Subcutaneous adipose tissue (tissue), 4 donors: ENCODE results near the gene CPA1. TPM values are rescaled to one million over a fixed set of nuclear protein-coding genes. Genes with fewer than 3 reads are reported as not detected.

Experiments
- total RNA-seq, 4 donors: library from RNA; depleted of rRNA; stranded (reverse); fragments of >200 nt; gene quantifications; one replicate each; pipeline ENCODE4 v1.1.0, GENCODE V29; 2016
- TF ChIP-seq, protein P1 (sequence below): fragments of 450-650 bp; IDR thresholded peaks from one replicate; pipeline ENCODE4 v1.5.1; 2016; ENCODE audit warnings: low read depth, mild to moderate bottlenecking, control low read depth, antibody characterized with exemption, moderate library complexity

Gene CPA1
- total RNA-seq, 4 donors from 2014 or later, result 0.66 to 5.1 (median 3.3) TPM; not detected in 1

- TF ChIP-seq, protein P1, sequence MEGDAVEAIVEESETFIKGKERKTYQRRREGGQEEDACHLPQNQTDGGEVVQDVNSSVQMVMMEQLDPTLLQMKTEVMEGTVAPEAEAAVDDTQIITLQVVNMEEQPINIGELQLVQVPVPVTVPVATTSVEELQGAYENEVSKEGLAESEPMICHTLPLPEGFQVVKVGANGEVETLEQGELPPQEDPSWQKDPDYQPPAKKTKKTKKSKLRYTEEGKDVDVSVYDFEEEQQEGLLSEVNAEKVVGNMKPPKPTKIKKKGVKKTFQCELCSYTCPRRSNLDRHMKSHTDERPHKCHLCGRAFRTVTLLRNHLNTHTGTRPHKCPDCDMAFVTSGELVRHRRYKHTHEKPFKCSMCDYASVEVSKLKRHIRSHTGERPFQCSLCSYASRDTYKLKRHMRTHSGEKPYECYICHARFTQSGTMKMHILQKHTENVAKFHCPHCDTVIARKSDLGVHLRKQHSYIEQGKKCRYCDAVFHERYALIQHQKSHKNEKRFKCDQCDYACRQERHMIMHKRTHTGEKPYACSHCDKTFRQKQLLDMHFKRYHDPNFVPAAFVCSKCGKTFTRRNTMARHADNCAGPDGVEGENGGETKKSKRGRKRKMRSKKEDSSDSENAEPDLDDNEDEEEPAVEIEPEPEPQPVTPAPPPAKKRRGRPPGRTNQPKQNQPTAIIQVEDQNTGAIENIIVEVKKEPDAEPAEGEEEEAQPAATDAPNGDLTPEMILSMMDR, result no peak
Observed at GRCh38 chr7:130364451-130364850, 15.8 kb upstream of the CPA1 start.

DNA sequence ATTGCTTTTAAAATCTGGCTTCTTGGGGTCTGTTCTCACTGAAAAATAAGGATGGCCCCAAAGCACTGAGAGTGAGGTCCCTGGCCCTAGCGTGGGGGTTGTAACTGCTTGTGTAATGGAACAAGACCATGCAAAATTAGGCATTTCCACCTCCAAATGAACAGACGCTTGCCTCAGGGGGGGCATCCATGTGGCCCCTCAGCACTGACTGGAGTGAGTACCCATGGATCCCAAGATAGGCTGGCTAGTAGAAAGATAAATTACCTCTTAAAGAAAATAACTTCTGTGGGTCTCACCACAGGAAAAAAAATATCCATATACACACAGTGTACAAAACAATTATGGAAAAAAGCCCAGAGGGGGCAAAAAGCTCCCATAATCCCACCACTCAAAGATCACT is 15.2 kb upstream of the CPA1 start:
- TF ChIP-seq, protein P1, result no peak

- TF ChIP-seq, protein P1, result no peak
Observed at GRCh38 chr7:130365511-130366441, 14.5 kb upstream of the CPA1 start.

GRCh38 chr7:130366564-130366963 is 13.7 kb upstream of the CPA1 start:
- TF ChIP-seq, protein P1, result no peak

DNA sequence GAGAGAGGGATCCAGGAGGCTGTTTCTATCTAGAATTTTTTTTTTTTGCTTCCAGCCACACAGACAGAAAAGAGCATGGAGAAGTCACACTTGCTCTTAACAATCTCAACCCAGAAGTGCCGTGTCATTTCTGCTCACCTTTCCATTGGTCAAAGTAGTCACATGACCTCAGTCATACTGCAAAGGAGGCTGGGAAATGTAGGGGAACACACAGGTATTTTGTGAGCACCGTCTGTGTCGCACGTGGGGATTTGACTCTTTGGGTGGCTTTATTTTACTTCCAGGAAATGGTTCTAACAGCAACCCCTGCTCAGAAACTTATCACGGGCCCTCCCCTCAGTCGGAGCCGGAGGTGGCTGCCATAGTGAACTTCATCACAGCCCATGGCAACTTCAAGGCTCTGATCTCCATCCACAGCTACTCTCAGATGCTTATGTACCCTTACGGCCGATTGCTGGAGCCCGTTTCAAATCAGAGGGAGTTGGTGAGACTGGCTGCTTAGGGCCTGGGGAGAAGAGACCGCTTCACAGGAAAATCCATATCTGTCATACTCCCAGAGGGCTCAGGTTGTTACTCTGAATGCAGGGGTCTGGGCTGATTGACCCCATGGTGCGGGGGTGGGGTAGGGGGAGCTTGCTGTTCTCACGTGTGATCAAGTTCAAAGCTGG is 13.1 kb upstream of the CPA1 start:
- TF ChIP-seq, protein P1, result no peak

DNA sequence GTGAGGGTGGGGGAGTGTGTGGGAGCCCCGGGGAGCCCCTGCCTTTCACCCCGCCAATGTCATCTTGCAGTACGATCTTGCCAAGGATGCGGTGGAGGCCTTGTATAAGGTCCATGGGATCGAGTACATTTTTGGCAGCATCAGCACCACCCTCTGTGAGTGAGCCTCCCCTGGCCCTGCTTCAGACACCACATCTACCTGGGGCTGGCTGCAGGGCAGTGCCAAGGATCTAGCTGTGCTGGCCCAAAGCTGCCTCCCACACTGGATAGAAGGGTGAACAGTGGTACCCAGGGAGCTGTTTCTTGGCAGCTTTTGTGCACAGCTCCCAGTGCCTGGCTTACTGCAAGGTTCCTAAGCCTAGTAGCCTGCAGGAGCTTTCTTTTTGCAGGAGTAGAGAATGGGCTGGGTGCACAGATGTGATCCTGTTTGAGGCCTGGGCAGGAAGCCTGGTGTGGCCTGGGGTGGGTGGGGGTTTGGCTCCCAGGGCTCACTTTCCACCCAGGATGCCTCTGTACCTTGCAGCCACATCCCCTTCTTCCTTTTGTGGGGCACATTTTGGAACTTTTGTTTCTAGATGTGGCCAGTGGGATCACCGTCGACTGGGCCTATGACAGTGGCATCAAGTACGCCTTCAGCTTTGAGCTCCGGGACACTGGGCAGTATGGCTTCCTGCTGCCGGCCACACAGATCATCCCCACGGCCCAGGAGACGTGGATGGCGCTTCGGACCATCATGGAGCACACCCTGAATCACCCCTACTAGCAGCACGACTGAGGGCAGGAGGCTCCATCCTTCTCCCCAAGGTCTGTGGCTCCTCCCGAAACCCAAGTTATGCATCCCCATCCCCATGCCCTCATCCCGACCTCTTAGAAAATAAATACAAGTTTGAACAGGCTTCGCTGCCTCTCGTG is 12.2 kb upstream of the CPA1 start:
- TF ChIP-seq, protein P1, result no peak
